ENCODE data around the gene MTR.

DNA sequence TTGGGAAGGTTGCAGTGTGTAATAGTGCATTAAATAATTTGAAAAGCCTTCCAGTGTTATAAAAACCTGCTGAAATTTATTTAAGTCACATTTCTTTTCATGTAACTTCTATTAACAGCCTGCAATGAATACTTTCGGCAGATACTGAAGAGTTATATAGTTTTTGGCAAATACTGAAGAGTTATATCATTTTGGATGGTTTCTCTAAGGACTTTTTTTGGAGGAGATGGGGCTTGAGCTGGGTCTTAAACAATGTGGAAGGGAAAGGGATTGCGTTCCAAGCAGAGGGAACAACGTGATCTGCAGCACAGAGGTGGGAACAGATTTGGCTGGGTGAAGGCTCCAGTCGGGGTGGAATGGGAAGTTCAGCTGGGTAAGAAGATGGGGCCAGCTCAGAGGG, 39.8 kb downstream of the MTR start:
- TF ChIP-seq, protein P1, sequence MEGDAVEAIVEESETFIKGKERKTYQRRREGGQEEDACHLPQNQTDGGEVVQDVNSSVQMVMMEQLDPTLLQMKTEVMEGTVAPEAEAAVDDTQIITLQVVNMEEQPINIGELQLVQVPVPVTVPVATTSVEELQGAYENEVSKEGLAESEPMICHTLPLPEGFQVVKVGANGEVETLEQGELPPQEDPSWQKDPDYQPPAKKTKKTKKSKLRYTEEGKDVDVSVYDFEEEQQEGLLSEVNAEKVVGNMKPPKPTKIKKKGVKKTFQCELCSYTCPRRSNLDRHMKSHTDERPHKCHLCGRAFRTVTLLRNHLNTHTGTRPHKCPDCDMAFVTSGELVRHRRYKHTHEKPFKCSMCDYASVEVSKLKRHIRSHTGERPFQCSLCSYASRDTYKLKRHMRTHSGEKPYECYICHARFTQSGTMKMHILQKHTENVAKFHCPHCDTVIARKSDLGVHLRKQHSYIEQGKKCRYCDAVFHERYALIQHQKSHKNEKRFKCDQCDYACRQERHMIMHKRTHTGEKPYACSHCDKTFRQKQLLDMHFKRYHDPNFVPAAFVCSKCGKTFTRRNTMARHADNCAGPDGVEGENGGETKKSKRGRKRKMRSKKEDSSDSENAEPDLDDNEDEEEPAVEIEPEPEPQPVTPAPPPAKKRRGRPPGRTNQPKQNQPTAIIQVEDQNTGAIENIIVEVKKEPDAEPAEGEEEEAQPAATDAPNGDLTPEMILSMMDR (IDR thresholded peaks at IDR 0.05): no peak
- no peak for TF ChIP-seq POLR2A (IDR thresholded peaks at IDR 0.05)
